HG02970 (cell line): ENCODE measurements around the gene ZNF575.

Experiments used
- ATAC-seq: cut with Tn5 transposase; IDR thresholded peaks from one replicate; pipeline ENCODE4 v1.9.1; 2021; ENCODE audit warnings: mild to moderate bottlenecking, moderate library complexity, moderate number of reproducible peaks; ENCODE audit not compliant: unreplicated experiment, low FRiP score

Gene ZNF575

DNA sequence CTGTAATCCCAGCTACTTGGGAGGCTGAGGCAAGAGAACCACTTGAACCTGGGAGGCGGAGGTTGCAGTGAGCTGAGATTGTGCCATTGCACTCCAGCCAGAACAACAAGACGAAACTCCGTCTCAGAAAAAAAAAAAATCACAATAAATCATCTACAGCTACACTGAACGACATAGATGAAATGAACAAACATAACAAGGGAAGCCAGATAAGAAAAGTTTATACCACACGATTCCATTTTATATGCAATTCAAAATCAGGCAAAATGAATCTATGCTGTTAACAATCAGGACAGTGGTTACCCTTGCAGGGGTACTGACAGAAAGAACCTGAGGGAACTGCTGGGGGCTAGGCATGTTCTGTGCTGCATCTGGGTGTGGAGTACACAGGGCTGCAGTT, 36.7 kb downstream of the ZNF575 start:
- ATAC-seq: no peak

DNA sequence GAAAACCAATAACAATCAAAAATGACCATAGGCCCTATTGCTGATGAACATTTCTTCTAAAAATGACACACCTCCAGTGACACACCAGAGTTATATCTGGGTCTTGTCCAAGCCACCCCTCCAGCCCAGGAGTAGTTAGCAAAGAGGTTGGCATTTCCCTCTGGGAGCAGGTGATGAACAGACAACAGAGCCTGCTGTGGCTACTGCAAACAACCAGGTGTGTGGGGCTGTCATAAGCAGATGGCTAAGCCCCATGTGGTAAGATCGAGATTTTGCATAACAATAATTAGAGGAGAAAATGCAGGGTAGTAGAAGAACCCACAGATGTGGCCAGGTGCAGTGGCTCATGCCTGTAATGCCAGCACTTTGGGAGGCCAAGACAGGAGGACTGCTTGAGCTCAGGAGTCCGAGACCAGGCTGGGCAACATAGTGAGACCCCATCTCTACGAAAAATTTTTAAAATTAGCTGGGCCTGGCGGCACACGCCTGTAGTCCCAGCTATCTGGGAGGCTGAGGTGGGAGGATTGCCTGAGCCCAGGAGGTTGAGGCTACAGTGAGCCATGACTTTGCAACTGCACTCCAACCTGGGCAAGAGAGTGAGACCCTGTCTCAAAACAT, 37.3 kb downstream of the ZNF575 start:
- no peak for ATAC-seq

DNA sequence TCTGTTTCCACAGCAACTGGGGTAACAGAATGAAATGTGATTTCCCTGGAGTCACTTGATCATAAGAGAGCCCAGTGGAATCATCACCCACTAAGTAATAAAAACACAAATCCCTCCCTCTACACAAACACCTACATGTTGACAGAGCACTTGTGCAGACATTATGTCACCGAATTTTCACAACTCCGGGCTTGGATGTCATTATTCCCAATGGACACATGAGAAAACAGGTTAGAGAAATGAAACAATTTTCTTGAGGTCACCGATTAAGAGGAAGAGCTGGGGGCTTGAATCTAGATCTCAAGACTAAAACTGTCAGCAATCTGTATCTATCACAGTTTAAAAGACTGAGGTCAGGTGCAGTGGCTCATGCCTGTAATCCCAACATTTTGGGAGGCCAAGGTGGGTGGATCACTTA, 39.2 kb downstream of the ZNF575 start:
- ATAC-seq: no peak

DNA sequence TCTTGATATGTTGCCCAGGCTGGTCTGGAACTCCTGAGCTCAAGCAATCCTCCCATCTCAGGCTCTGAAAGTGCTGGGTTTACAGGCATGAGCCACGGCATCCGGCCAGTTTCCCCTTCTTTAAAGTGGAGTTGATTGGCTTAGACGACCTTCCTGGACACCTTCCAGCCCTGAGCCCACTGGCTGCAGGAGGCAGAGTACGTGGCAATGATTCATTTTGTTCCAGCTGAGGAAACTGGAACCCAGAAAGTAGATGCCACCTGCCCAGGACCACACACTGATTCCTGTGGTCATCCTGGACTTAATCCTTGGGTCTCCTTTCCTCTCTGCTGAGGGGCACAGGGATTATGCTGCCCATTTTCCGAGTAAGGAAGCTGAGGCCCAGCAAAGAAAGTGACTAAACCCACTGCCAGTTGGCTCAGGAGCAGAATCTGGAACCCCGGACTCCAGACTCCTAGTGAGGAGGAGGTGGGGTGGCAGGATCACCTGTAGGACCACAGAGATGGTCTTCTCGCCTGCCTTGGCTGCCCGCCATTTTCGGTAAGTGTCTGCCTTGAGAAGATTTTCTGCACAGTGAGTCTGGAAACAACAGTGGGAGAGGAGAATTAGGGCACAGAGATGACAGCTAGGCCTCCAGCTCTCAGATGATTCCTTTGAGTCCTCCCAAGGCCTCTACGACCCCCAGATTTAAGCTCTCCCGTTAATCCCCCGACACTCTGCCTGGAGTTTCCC, 41.6 kb downstream of the ZNF575 start:
- no peak for ATAC-seq

DNA sequence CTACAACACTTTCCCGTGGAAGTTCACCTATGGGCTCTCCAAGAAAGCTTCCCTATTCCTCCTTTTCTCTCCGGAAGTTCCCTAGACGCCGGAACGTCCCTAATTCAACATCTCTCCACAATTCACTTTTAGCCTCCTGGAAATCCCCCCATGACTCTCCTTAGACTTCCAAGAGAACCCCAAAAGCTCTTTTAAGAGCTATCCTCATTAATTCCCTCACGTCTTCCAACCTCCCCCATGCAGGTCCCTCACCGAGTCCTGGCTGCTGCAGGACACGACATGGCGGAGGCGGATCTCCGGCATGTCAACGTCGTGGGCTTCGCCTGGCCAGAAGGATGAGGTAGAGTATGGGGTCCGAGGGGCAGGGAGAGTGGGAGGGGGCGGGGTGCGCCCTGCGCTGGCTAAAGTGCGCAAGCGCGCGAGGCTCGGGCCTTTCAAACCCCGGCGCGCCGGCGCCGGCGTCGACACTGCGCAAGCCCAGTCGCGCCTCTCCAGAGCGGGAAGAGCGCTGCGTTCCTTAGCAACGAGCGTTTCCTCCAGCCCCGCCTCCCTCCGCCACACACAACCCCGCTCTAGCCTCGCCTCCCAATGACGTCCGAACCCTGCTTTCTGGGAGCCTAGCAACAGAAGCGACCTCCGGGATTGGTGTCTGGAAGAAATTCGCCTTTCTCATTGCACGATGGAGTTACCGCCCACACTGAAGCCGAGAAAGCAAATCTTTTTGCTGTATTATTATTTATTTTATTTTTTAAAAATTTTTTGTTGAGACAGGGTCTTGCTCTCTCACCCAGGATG, 42.4 kb downstream of the ZNF575 start, which contains the start of the genes PINLYP and XRCC1:
PINLYP (plus strand) TSS at position 646 of the 795 bp plus-strand sequence. CDS start 1,391 bp downstream, outside the sequence.
XRCC1 (minus strand) TSS at position 372 of the 795 bp plus-strand sequence; CDS start at position 303, 69 bp downstream.
- peak; percentile 91 for ATAC-seq

DNA sequence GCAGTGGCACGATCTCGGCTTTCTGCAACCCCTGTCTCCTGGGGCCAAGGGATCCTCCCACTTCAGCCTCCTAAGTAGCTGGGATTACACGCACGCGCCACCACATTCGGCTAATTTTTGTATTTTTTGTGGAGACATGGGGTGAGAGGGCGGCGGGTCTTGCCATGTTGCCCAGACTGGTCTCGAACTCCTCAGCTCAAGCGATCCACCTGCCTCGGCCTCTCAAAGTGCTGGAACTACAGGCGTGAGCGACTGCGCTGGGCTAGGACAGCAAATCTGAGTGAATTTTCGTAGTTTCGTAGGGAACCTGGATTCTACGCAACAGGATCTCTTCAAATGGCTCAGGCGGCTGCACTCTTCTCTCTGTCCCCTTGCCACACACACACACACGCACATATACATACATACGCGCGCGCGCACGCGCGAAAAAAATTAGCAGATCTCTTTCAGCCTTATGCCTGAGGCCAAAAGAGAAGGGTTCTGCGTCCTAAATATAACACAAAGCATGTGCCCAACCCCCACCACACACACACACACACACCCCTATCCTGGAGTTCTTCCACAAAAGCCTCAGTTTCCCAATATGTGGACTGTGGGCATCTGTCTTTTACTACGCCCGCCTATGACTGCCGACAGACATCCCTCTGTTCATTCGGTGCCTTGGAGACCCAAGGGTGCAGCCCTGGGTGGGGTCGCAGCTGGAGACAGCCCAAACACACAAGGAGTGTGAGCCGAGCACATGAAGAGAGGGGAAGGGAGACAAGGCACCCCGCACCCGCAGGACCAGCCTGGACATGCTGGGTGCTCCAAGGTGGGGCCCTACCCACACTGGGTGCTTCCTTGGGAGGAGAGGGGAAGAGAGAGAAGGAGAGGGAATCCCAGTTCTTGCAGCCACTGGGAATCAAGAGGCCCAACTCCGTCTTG, 43.2 kb downstream of the ZNF575 start:
- ATAC-seq: no peak

DNA sequence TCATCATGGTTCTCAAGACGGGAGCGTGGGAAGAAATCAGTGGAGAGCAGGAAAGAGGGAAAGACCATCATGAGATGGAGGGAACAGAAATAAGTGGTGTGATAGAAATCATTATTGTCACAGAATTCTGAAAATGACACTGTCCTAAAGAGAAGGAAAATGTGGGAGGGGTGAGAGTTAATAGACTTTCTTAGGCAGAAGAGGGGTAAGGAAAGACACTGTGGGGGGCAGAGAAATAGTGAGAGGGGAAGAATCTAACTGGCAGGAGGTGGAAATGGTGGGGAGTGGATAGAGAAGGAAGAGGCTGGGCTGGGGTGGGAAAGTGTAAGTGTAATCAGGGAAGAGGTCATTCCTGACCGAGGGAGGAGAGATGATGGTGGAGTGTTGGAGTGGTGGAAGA, 45.8 kb downstream of the ZNF575 start:
- no peak for ATAC-seq

DNA sequence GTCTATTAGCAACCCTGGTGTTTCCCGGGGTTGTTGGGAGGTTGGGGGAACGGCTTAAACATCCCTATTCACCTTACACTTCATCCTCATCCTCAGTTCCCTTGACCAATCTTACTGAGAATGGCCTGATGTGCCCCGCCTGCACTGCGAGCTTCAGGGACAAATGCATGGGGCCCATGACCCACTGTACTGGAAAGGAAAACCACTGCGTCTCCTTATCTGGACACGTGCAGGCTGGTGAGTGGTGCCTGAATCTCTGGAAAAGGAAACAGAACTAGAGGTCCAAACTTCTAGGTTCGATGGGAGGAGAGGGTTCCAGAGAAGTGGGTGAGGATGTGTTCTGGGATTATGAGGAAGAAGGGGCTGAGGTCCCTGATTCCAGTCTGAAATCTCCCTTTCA, 48.5 kb downstream of the ZNF575 start:
- no peak for ATAC-seq

DNA sequence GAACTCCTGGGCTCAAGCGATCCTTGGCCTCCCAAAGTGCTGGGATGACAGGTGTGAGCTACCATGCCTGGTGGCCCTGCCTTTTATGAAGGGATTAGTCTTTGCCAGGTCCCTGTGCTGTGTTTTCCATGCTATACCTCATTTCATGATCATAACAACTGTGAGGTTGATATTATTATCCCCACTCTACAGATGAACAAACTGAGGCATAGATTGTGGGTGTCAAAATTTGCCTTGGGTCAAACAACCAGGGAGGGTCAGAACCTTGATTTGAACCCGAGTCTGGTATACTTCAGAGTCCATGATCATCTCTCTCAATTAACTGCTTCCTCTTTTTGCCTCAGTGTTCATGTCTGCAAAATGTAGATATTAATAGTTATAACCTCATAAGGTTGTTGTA, 49.5 kb downstream of the ZNF575 start:
- no peak for ATAC-seq

DNA sequence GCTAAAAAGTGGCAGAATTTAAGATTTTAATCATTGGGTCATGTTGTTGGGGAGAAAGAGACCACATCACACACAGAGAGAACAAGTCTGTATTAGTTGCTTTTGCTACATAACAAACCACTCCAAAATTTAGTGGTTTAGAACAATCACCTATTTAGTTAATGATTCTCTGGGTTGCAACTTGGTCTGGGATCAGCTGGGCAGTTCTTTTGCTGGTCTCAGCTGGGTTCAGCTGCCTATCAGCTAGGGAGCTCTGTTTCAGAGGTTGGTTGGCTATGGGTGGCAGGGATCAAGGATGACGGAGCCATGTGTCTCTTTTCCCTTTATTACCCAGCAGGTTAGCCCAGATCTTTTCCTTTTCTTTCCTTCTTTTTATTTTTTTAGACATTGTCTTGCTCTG, 51.5 kb downstream of the ZNF575 start:
- no peak for ATAC-seq
